Ovary (tissue), 9 donors: ENCODE results near the gene TOR1AIP2. TPM values are rescaled to one million over a fixed set of nuclear protein-coding genes. Genes with fewer than 3 reads are reported as not detected.

Experiments
- DNase-seq, 5 donors: peaks; one replicate each; pipeline ENCODE4 v3.0.0-alpha.2; 2019 to 2020
- H3K27ac ChIP-seq, 2 donors: fragments of 200-600 bp; one replicate each; pipeline versions ENCODE4 v1.5.1 to v1.8.0; 2019 to 2022
- H3K27me3 ChIP-seq: fragments of 200-600 bp; one replicate; pipeline ENCODE4 v1.8.0; 2022
- H3K36me3 ChIP-seq: fragments of 200-600 bp; sonication (generic); one replicate; pipeline ENCODE4 v1.5.1; 2019
- H3K4me1 ChIP-seq: one replicate; pipeline ENCODE4 v1.8.1; 2013; ENCODE audit warnings: mild to moderate bottlenecking, moderate library complexity; ENCODE audit not compliant: insufficient read depth
- H3K4me3 ChIP-seq: fragments of 200-600 bp; sonication (generic); one replicate; pipeline ENCODE4 v1.5.1; 2017
- H3K9me3 ChIP-seq, 2 donors: fragments of 200-600 bp in 1 of 2; sonication (generic) in 1 of 2; one replicate each; pipeline versions ENCODE4 v1.5.1 to v1.8.1; 2013 to 2019; ENCODE audit warnings: mild to moderate bottlenecking in 1 of 2, moderate library complexity in 1 of 2
- CTCF ChIP-seq, 3 donors: fragments of 450-650 bp in 2 of 3; fragments of 200-600 bp in 1 of 3; IDR thresholded peaks; one replicate each; pipeline versions ENCODE4 v1.5.1 to v1.8.0; 2016 to 2022; ENCODE audit warnings: antibody characterized with exemption in 3 of 3, mild to moderate bottlenecking in 1 of 3
- EP300 ChIP-seq: sonication (generic); formaldehyde crosslinking; IDR thresholded peaks from one replicate; pipeline ENCODE4 v1.6.1; 2017; ENCODE audit warnings: antibody characterized with exemption
- POLR2A ChIP-seq: fragments of 450-650 bp; IDR thresholded peaks from one replicate; pipeline ENCODE4 v1.6.1; 2017; ENCODE audit warnings: antibody characterized with exemption, mild to moderate bottlenecking, moderate library complexity
- WGBS, 3 donors: extraction: QIAGEN DNeasy Blood & Tissue Kit in 1 of 3; methylation state at CpG; one replicate each; pipeline versions ENCODE4 v1.1.5 to v1.1.7; 2013 to 2017; 5-methylcytosine and 5-hydroxymethylcytosine counted together
- intact Hi-C, 4 donors: fragments of 100-400 bp; cut with DNase I; formaldehyde crosslinking; loops; one replicate each; pipeline versions ENCODE4 v1.11.0 to v1.15.1; 2022 to 2023
- polyA plus RNA-seq, 2 donors: library from polyadenylated mRNA; stranded (reverse); fragments of 200-250 nt in 1 of 2; fragments of 350-450 nt in 1 of 2; fragmentation: Illumina TruSeq in 1 of 2; extraction: RNeasy Lipid Tissue Mini Kit (QIAGEN cat#74804) in 1 of 2; gene quantifications; one replicate each; pipeline ENCODE4 v1.2.3, GENCODE V29; 2013 to 2014
- total RNA-seq, 7 donors: library from RNA; depleted of rRNA in 2 of 7; stranded (reverse); fragments of >200 nt in 2 of 7; fragmentation: NEBNext Ultra II Directional in 3 of 7; extraction: Animal tissue kit (Norgen Biotek cat#: 25700) in 3 of 7; gene quantifications; one replicate each; pipeline versions ENCODE4 v1.1.0 to v1.2.4, GENCODE V29; 2016 to 2023
- donor health status: DM: no; HTN: no; CAD: no; lungs with moderate emphysema.
- donor health status: DM: no; HTN: no; CAD: no.
- donor health status: Bipolar disorder and iron deficiency.
- donor health status: DM: yes; HTN: yes; CAD: no.
- donor health status: DM: no; HTN: no; CAD: no.
- donor health status: DM: yes; HTN: yes; CAD: no.

Gene TOR1AIP2
- total and polyA plus RNA-seq, 9 donors, result 9.7 to 89.7 (median 70.4) TPM

DNA sequence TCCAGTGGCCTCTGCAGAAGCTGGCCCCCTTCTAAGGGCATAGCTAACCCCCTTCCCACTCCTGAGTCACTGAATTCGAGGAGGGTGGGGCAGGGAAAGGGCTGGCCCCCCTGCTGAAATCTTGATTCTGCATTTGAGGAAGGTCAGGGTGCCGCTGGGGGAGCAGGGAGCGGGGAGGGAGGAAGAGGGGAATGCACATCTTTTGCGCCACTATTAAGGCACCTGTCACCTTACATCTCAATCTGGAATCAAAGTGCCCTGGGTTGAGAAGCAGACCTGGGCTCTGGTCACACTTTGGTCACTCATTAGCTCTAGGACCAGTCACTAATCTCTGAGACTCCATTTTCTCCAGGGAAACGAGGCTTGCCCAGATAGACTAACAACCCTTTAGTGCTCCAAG, 62.0 kb downstream of the TOR1AIP2 start:
- Histone ChIP-seq H3K27ac (peak overlapping the region; percentile 7 to 38), H3K4me3 (peak overlapping the region; percentile 36), H3K4me1 (peaks cover 21% of the 10 kb centered on the region), H3K9me3 (no peaks in the 10 kb centered on the region), H3K36me3 (no peaks in the 10 kb centered on the region), H3K27me3 (no peaks in the 10 kb centered on the region)
- DNase-seq, result no peak
- intact Hi-C loops, result no loop called here
- TF ChIP-seq EP300 (no peak), POLR2A (no peak), CTCF (IDR thresholded peaks at IDR 0.05) (no peak)
- 48 to 53% (median 48%) methylated on average over 5 of the region's 5 CpGs for WGBS, 3 donors

DNA sequence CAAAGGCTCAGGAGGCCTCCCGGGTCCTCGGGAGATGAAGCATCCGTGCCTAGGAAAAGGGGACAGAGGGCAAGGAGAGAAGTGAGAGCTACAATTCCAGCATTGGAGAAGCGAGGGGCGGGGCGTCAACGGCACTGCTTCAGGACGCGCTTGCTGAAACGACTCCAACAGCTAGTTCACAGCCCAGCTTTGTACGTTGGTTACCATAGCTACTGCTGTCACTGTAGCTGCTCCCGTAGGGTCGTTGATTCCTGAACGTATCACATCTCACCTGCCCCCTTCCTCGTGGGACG, 63.1 kb downstream of the TOR1AIP2 start:
- H3K27ac ChIP-seq, result no peak overlapping the region
- intact Hi-C loops, result loop anchor here in 1 of 4 donors (5.0 kb wide), 1 partner anchor 107 kb away; no protein-coding TSS in a partner anchor
- TF ChIP-seq POLR2A, result no peak
- no peak for TF ChIP-seq EP300
- TF ChIP-seq CTCF (IDR thresholded peaks at IDR 0.05), result no peak

GRCh38 chr1:179813626-179814545, 63.7 kb downstream of the TOR1AIP2 start:
- Histone ChIP-seq H3K36me3 (no peaks in the 10 kb centered on the region), H3K9me3 (no peaks in the 10 kb centered on the region), H3K27ac (no peak overlapping the region), H3K27me3 (no peaks in the 10 kb centered on the region), H3K4me3 (peak overlapping the region; percentile 36), H3K4me1 (peaks cover 20% of the 10 kb centered on the region)
- intact Hi-C loops, result loop anchor here in 2 of 4 donors (2.0 to 5.0 kb wide), 2 partner anchors 107 kb away; no protein-coding TSS in a partner anchor
- peak in 4 of 5 donors; percentile 28 to 50 (median 48) for DNase-seq
- 83 to 85% (median 84%) methylated on average over 28 of the region's 28 CpGs for WGBS, 3 donors
- TF ChIP-seq EP300 (no peak), POLR2A (no peak), CTCF (IDR thresholded peaks at IDR 0.05) (no peak)

More for the DNA sequence above, 63.1 kb downstream of the TOR1AIP2 start:
- peak in 1 of 5 donors; percentile 82 for DNase-seq
- H3K4me3 ChIP-seq, result peak overlapping the region; percentile 36
- H3K9me3 ChIP-seq, result no peaks in the 10 kb centered on the region
- no peaks in the 10 kb centered on the region for H3K27me3 ChIP-seq
- 1 to 2% (median 1%) methylated on average over 16 of the region's 16 CpGs for WGBS, 3 donors
- no peaks in the 10 kb centered on the region for H3K36me3 ChIP-seq
- H3K4me1 ChIP-seq, result peaks cover 21% of the 10 kb centered on the region

DNA sequence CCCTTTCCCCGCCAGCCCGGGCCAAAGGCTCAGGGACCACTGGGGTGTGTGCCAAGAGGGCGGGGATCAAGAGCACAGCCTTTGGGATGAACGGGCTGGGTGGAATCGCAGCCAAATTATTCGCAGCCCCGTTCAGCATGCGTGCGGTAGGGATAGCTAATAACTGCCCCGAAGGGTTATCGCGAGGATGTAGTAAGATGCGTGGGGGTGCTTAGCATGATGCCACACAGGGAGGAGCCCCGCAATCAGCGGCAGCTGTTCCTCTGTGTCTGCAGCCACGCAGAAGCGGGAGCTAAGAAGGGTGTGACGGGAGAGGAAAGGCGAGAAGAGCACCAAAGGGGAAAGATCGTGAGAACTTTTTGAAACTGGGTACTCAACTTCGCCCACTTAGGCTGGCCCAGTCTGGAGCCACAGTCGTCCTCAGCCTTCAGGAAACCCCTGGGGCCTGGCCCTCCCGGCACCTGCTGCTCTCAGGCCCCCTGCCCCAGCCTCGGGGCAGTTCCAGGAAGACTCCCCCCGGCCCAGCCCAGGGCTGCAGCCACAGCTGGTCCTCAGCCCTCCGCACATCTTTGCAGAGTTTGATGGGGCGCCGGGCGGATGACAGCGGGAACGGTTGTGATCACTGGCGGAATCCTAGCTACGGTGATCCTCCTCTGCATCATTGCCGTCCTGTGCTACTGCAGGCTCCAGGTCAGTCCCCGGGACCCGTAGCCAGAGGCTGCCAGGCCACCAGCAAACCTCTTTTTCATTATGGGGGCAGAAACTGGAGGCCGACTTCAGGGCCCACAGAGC, 64.9 kb downstream of the TOR1AIP2 start:
- no peaks in the 10 kb centered on the region for H3K9me3 ChIP-seq
- DNase-seq, result peak; percentile 53 to 81 (median 62)
- intact Hi-C loops, result loop anchor here in 2 of 4 donors (2.0 to 5.0 kb wide), 2 partner anchors 105 to 106 kb away; no protein-coding TSS in a partner anchor

More for the DNA sequence above, 64.9 kb downstream of the TOR1AIP2 start:
- WGBS, 3 donors, result 39 to 50% (median 46%) methylated on average over 37 of the region's 37 CpGs
- no peaks in the 10 kb centered on the region for H3K27me3 ChIP-seq
- no peak for TF ChIP-seq CTCF (IDR thresholded peaks at IDR 0.05)
- H3K4me1 ChIP-seq, result peaks cover 14% of the 10 kb centered on the region
- H3K4me3 ChIP-seq, result no peak overlapping the region
- H3K36me3 ChIP-seq, result no peaks in the 10 kb centered on the region
- no peak overlapping the region for H3K27ac ChIP-seq
